ENCODE measurements around the gene PDGFA.

PDGFA gene

DNA sequence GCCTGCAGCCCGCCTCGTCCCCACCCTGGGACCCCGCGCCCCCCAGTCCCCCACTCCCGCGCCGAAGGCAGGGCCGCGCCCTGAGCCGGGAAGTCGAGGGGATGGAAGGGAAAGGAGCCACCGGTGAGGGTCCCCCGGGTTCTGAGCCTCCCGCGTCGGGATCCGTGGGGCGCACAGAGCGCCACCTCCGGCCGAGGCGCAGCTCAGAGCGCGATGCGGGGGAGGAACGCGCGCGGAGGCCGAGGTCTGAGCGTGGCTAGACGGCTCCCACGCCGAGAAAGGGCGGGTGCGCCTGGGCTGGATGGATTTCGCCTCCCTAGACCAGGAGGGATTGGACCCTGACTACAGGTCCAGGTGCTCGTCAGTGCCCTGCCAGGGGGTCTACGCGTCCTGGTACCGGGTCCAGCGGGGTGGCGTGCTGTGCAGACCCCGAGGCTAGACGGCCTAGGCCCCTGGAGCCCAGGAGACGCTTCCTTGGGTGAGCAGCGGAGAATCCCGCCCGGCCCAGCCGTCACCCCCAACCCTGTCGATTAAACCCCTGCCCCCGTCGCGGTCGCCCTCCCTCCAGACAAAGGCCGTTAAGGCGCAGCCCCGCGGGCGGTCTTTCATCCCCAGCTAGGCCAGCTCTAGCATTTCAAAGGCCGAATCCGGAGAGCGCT lies 986 bp upstream of the PDGFA start:
- Histone ChIP-seq H3K9me3 (ENCODE audit: insufficient read depth, low read length, severe bottlenecking) (no peaks in the 10 kb centered on the region), H3K4me2 (ENCODE audit: insufficient read depth, low read length) (peak overlapping the region; percentile 95), H3K9ac (ENCODE audit: low read depth, low read length) (peak overlapping the region; percentile 92; the same call in 1 of the 2 replicates), H3K27me3 (ENCODE audit: insufficient read depth, low read length, poor library complexity) (peaks cover 21% of the 10 kb centered on the region), H2AFZ (ENCODE audit: low read depth, low read length) (no peak overlapping the region), H4K20me1 (ENCODE audit: insufficient read depth, low read length) (peaks cover 32% of the 10 kb centered on the region), H3K27ac (ENCODE audit: low read length) (peak overlapping the region; percentile 32; the same call in 1 of the 2 replicates), H3K4me3 (ENCODE audit: low read depth in 1 of 2, low read length in 2 of 2) (peak overlapping the region in 1 of 2 experiments; percentile 98; a peak in 3 of 4 replicates), H3K79me2 (ENCODE audit: insufficient read depth, low read length) (peaks cover 35% of the 10 kb centered on the region), H3K4me1 (ENCODE audit: insufficient read depth, low read length) (peaks cover 45% of the 10 kb centered on the region), H3K36me3 (ENCODE audit: insufficient read depth, low read length) (no peaks in the 10 kb centered on the region; the same call in 1 of the 2 replicates)
- no peak for DNase-seq
- no peak for ATAC-seq (ENCODE audit: insufficient read depth, low read depth)
- TF ChIP-seq, protein P1, sequence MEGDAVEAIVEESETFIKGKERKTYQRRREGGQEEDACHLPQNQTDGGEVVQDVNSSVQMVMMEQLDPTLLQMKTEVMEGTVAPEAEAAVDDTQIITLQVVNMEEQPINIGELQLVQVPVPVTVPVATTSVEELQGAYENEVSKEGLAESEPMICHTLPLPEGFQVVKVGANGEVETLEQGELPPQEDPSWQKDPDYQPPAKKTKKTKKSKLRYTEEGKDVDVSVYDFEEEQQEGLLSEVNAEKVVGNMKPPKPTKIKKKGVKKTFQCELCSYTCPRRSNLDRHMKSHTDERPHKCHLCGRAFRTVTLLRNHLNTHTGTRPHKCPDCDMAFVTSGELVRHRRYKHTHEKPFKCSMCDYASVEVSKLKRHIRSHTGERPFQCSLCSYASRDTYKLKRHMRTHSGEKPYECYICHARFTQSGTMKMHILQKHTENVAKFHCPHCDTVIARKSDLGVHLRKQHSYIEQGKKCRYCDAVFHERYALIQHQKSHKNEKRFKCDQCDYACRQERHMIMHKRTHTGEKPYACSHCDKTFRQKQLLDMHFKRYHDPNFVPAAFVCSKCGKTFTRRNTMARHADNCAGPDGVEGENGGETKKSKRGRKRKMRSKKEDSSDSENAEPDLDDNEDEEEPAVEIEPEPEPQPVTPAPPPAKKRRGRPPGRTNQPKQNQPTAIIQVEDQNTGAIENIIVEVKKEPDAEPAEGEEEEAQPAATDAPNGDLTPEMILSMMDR (IDR thresholded peaks at IDR 0.05; ENCODE audit: borderline replicate concordance, extremely low read depth, low read length, poor library complexity, severe bottlenecking), result no peak
- TF ChIP-seq EZH2 (IDR thresholded peaks at IDR 0.05; ENCODE audit: borderline replicate concordance, low read depth, low read length, severe bottlenecking), result no peak

DNA sequence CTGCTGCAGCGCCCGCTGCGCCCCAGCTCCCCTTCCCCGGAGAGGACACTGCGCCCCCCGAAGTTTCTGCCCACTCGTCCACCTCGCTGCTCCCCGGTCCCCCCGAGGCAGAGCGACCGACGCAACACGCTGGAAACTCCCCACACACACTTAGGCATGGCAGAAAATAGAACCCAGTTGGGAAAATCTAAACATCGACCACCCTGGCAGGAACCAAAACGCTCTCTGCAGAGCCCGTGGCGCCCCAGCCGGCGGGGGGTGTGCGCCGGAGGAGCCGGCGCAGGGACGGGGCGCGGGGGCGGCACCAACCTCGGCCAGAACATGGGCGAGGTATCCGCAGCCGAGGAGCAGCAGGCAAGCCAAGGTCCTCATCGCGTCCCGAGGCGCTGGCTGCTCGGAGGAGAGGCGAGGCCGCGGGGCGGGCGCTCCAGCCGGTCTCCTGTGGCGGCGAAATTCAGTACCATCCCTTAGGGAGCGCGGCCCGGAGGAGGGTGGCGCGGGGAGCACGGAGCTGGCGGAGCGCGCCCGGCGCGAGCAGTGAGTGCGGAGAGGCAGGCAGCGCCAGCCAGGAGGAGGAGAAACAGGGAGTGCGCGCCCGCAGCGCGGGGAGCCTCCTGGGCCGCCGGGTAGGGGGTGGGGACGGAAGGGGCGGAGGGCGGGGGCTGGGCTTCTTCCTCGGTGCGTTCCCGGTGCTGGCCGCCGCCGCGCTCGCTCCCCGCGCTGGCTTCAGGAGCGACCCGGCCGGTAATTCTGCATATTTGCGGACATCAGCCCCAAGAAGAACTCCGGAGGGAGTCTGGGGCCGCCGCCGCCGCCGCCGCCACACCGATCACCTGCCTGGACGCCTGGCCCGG lies 789 bp downstream of the PDGFA start:
- Histone ChIP-seq H3K4me1 (ENCODE audit: insufficient read depth, low read length) (peaks cover 56% of the 10 kb centered on the region), H3K79me2 (ENCODE audit: insufficient read depth, low read length) (peaks cover 53% of the 10 kb centered on the region), H3K27me3 (ENCODE audit: insufficient read depth, low read length, poor library complexity) (peaks cover 21% of the 10 kb centered on the region), H3K9me3 (ENCODE audit: insufficient read depth, low read length, severe bottlenecking) (no peaks in the 10 kb centered on the region), H3K4me3 (ENCODE audit: low read depth in 1 of 2, low read length in 2 of 2) (peak overlapping the region; percentile 98 to 100), H3K36me3 (ENCODE audit: insufficient read depth, low read length) (peaks cover 15% of the 10 kb centered on the region), H4K20me1 (ENCODE audit: insufficient read depth, low read length) (peaks cover 50% of the 10 kb centered on the region), H3K27ac (ENCODE audit: low read length) (peak overlapping the region; percentile 82), H3K9ac (ENCODE audit: low read depth, low read length) (peak overlapping the region; percentile 92), H3K4me2 (ENCODE audit: insufficient read depth, low read length) (peak overlapping the region; percentile 95), H2AFZ (ENCODE audit: low read depth, low read length) (peak overlapping the region; percentile 76)
- DNase-seq (peak; percentile 85), ATAC-seq (ENCODE audit: insufficient read depth, low read depth) (peak; percentile 72)
- TF ChIP-seq, protein P1 (IDR thresholded peaks at IDR 0.05; ENCODE audit: borderline replicate concordance, extremely low read depth, low read length, poor library complexity, severe bottlenecking), result peak; percentile 4
- no peak for TF ChIP-seq EZH2 (IDR thresholded peaks at IDR 0.05; ENCODE audit: borderline replicate concordance, low read depth, low read length, severe bottlenecking)

DNA sequence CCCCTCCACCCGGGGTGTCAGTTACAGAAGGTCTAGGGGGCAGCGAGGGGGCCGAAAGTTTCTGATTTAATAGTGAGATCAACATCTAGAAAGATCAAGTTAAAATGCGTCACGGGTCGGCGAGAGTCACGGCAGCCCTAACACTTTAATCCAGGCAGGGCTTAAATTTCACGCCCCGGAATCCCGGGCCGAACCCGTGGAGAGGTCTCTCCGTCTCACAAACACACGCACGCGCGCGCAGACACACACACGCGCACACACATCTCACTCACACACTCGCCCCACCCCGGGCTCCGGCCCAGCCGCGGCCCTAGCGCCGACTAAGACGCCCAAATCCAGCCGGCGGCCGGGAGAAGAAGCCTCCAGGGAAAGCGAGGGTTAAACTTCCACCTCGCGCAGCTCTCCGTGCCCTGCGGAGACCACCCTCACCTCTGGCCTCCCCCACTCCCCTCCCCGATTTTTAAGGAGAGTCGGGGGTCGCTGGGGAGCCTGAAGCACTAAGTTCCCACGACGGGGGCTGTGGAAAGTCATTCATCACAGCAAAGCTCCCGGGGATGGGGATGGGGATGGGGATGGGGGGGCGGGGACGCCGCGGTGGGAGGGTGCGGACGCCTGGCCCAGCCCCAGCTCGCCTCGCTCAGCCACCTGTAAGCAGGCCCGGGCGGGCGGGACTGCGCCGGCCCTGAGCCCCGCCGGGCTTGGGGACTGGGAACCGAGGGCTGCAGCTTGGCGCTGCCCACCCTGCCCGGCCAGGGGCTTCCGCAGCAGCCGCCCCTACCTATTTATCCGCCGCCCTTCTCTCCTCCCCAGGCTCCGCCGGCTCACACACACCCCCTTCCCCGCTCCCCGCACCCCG lies 1.6 kb downstream of the PDGFA start:
- peak; percentile 40 for TF ChIP-seq EZH2 (IDR thresholded peaks at IDR 0.05; ENCODE audit: borderline replicate concordance, low read depth, low read length, severe bottlenecking)
- TF ChIP-seq, protein P1 (IDR thresholded peaks at IDR 0.05; ENCODE audit: borderline replicate concordance, extremely low read depth, low read length, poor library complexity, severe bottlenecking), result no peak
- Histone ChIP-seq H3K4me3 (ENCODE audit: low read depth in 1 of 2, low read length in 2 of 2) (peak overlapping the region; percentile 98 to 100), H3K4me1 (ENCODE audit: insufficient read depth, low read length) (peaks cover 56% of the 10 kb centered on the region), H3K79me2 (ENCODE audit: insufficient read depth, low read length) (peaks cover 61% of the 10 kb centered on the region), H4K20me1 (ENCODE audit: insufficient read depth, low read length) (peaks cover 53% of the 10 kb centered on the region), H3K9me3 (ENCODE audit: insufficient read depth, low read length, severe bottlenecking) (no peaks in the 10 kb centered on the region), H3K36me3 (ENCODE audit: insufficient read depth, low read length) (peaks cover 19% of the 10 kb centered on the region), H3K4me2 (ENCODE audit: insufficient read depth, low read length) (peak overlapping the region; percentile 95), H3K27ac (ENCODE audit: low read length) (peak overlapping the region; percentile 82), H3K9ac (ENCODE audit: low read depth, low read length) (peak overlapping the region; percentile 92), H3K27me3 (ENCODE audit: insufficient read depth, low read length, poor library complexity) (peaks cover 21% of the 10 kb centered on the region), H2AFZ (ENCODE audit: low read depth, low read length) (peak overlapping the region; percentile 52)
- ATAC-seq (ENCODE audit: insufficient read depth, low read depth) (peak; percentile 17), DNase-seq (peak; percentile 55)
